Measurements from ENCODE around the gene WSCD2. TPM values are rescaled to one million over a fixed set of nuclear protein-coding genes. Genes with fewer than 3 reads are reported as not detected.

Gene WSCD2
- total and polyA plus RNA-seq, 2 of the 4 experiments (the other 2 are of a cell fraction), result not detected

- no peak overlapping the region for H3K4me2 ChIP-seq (ENCODE audit: low read depth, low read length)
- H2AFZ ChIP-seq (replicated peaks; ENCODE audit: low read length, poor library complexity), result no peak overlapping the region
- no peak overlapping the region for H3K23ac ChIP-seq (ENCODE audit: low read depth, low read length)
- no TSS peak for BruUV-seq (replicated peaks)
- H2BK120ac ChIP-seq (ENCODE audit: low read depth, low read length), result no peak overlapping the region
- no peak overlapping the region for H3K4ac ChIP-seq (ENCODE audit: low read depth, low read length)
- no peaks in the 10 kb centered on the region for H3K4me1 ChIP-seq (ENCODE audit: control insufficient read depth, insufficient read depth, low read length)
- no peak overlapping the region for H2AK5ac ChIP-seq (ENCODE audit: low read depth, low read length)
- H4K20me1 ChIP-seq (ENCODE audit: insufficient read depth, low read length), result no peaks in the 10 kb centered on the region
- H4K91ac ChIP-seq (ENCODE audit: insufficient read depth, low read depth, low read length), result no peak overlapping the region
- H2BK15ac ChIP-seq (ENCODE audit: low read depth, low read length), result no peak overlapping the region
- POLR2A ChIA-PET (ENCODE audit: unreplicated experiment), result no interaction called here
- no peak overlapping the region for H3K56ac ChIP-seq (ENCODE audit: extremely low read depth, insufficient read depth, low read length)
- dilution Hi-C loops (cut with HindIII; ENCODE audit: low sequenced_read_pairs, unreplicated experiment) (no loop called here), in situ Hi-C loops (cut with MboI; ENCODE audit: low sequenced_read_pairs) (no loop called here), intact Hi-C loops (cut with micrococcal nuclease) (no loop called here)
- no peaks in the 10 kb centered on the region for H3K9me3 ChIP-seq (ENCODE audit: control insufficient read depth, insufficient read depth, low read length)
- H2AK9ac ChIP-seq (replicated peaks; ENCODE audit: low read depth, low read length, poor library complexity), result no peak overlapping the region
- CTCF ChIA-PET, result no interaction called here
- TF ChIP-seq BHLHE40 (IDR thresholded peaks at IDR 0.05; ENCODE audit: low read depth, low read length) (no peak), CHD1 (IDR thresholded peaks at IDR 0.05; ENCODE audit: low read depth, low read length) (no peak), MAFK (IDR thresholded peaks at IDR 0.05; ENCODE audit: low read depth, low read length) (no peak), FOS (IDR thresholded peaks at IDR 0.05; ENCODE audit: low read depth, low read length) (no peak), RFX5 (IDR thresholded peaks at IDR 0.05; ENCODE audit: low read depth, low read length) (no peak), CEBPB (IDR thresholded peaks at IDR 0.05; ENCODE audit: low read depth, low read length) (no peak), SMC3 (IDR thresholded peaks at IDR 0.05; ENCODE audit: low read depth, low read length) (no peak), ELK1 (IDR thresholded peaks at IDR 0.05; ENCODE audit: borderline replicate concordance, low read depth, low read length) (no peak)
- no peak overlapping the region for H4K5ac ChIP-seq (ENCODE audit: low read depth, low read length)
- ATAC-seq (ENCODE audit: low read depth) (no peak), DNase-seq (no peak)
- H3K14ac ChIP-seq (replicated peaks; ENCODE audit: low read depth, low read length), result no peak overlapping the region
- WGBS, 2 experiments (ENCODE audit: extremely low coverage in 2 of 2, insufficient read length in 1 of 2), result no CpG with 5 or more reads among the region's 5 CpGs
- H3K79me1 ChIP-seq (ENCODE audit: low read depth in 1 of 2, low read length in 2 of 2), result no peaks in the 10 kb centered on the region
- no peak overlapping the region for H3K27ac ChIP-seq (ENCODE audit: insufficient read depth, low read length)
- H3K27me3 ChIP-seq (ENCODE audit: control insufficient read depth, insufficient read depth, low read length), result no peaks in the 10 kb centered on the region
- H3K4me3 ChIP-seq (ENCODE audit: insufficient read depth, low read depth, low read length), result no peak overlapping the region
- H3K18ac ChIP-seq (ENCODE audit: low read depth, low read length), result no peak overlapping the region
- H3K9ac ChIP-seq (ENCODE audit: low read depth, low read length), result no peak overlapping the region
- no peak overlapping the region for H2BK20ac ChIP-seq (ENCODE audit: low read depth, low read length)
- no peak overlapping the region for H2BK5ac ChIP-seq (ENCODE audit: low read depth, low read length, poor library complexity, severe bottlenecking)
- H3K36me3 ChIP-seq (ENCODE audit: control insufficient read depth, insufficient read depth, low read length), result no peaks in the 10 kb centered on the region
- H3K9me1 ChIP-seq (ENCODE audit: insufficient read depth, low read length), result no peaks in the 10 kb centered on the region
- H4K8ac ChIP-seq (ENCODE audit: low read depth in 2 of 2, low read length in 2 of 2), result no peak overlapping the region
Observed at GRCh38 chr12:108140501-108140900, 11.4 kb downstream of the WSCD2 start.

All from IMR-90 (cell line).